Right lobe of liver (tissue), 6 donors: ENCODE results near the gene ACTL7B. TPM values are rescaled to one million over a fixed set of nuclear protein-coding genes. Genes with fewer than 3 reads are reported as not detected.
"Not testable (repeated sequence)": the region's sequence is repeated elsewhere in the genome, so short reads cannot be mapped to it uniquely, and the experiment has no call there.

Experiments
- ATAC-seq, 4 donors: fragments of 200-7000 bp; cut with Tn5 transposase; one replicate each; pipeline ENCODE4 v1.9.1; 2020; ENCODE audit warnings: mild to moderate bottlenecking in 4 of 4, moderate library complexity in 4 of 4
- DNase-seq, 3 donors: peaks; one replicate each; pipeline ENCODE4 v3.0.0-alpha.2; 2020
- H3K27ac ChIP-seq, 3 donors: fragments of 200-600 bp; one replicate each; pipeline ENCODE4 v1.8.0; 2022
- H3K27me3 ChIP-seq, 2 donors: fragments of 200-600 bp; one replicate each; pipeline ENCODE4 v1.8.0; 2022
- H3K36me3 ChIP-seq, 4 donors: fragments of 200-600 bp; sonication (generic) in 1 of 4; one replicate each; pipeline versions ENCODE4 v1.5.1 to v1.8.0; 2017 to 2022; ENCODE audit warnings: control low read depth in 1 of 4
- H3K4me1 ChIP-seq, 4 donors: fragments of 200-600 bp; sonication (generic) in 1 of 4; one replicate each; pipeline versions ENCODE4 v1.5.1 to v1.8.0; 2017 to 2022; ENCODE audit warnings: control low read depth in 1 of 4
- H3K4me3 ChIP-seq, 3 donors: fragments of 200-600 bp; one replicate each; pipeline ENCODE4 v1.8.0; 2022
- H3K9me3 ChIP-seq, 4 donors: fragments of 200-600 bp; sonication (generic) in 1 of 4; one replicate each; pipeline versions ENCODE4 v1.5.1 to v1.8.0; 2017 to 2022; ENCODE audit warnings: control low read depth in 1 of 4
- POLR2A ChIP-seq: fragments of 450-650 bp; IDR thresholded peaks from one replicate; pipeline ENCODE4 v1.6.1; 2017; ENCODE audit warnings: antibody characterized with exemption, mild to moderate bottlenecking
- WGBS: methylation state at CpG from one replicate; pipeline ENCODE4 v1.1.6; 2018; ENCODE audit warnings: low coverage, low lambda C conversion rate; ENCODE audit not compliant: insufficient coverage; ENCODE audit errors: missing lambda C conversion rate; 5-methylcytosine and 5-hydroxymethylcytosine counted together
- intact Hi-C, 2 donors: fragments of 100-400 bp; cut with DNase I; formaldehyde crosslinking; loops; one replicate each; pipeline versions ENCODE4 v1.11.2 to v1.14.1; 2022
- total RNA-seq, 6 experiments: library from RNA; depleted of rRNA in 2 of 6; stranded (reverse); fragments of >200 nt in 2 of 6; fragmentation: NEBNext Ultra II Directional in 3 of 6; extraction: Animal tissue kit (Norgen Biotek cat#: 25700) in 3 of 6; gene quantifications; one replicate each; pipeline versions ENCODE4 v1.1.0 to v1.2.4, GENCODE V29; 2016 to 2023
- TF ChIP-seq, protein P1 (sequence below), 4 donors: fragments of 200-600 bp in 3 of 4; fragments of 450-650 bp in 1 of 4; IDR thresholded peaks; one replicate each; pipeline versions ENCODE4 v1.5.1 to v1.8.0; 2016 to 2022; ENCODE audit warnings: antibody characterized with exemption in 4 of 4, mild to moderate bottlenecking in 2 of 4
- donor health status: DM: no; HTN: yes; CAD: no.
- donor health status: DM: no; HTN: no; CAD: no.
- donor health status: DM: no; HTN: no; CAD: no.
- donor health status: DM: no; HTN: yes; CAD: no.
- donor health status: DM: no; HTN: yes; CAD: no.

The ACTL7B gene
- total RNA-seq, 6 experiments from 2014 or later = not detected

DNA sequence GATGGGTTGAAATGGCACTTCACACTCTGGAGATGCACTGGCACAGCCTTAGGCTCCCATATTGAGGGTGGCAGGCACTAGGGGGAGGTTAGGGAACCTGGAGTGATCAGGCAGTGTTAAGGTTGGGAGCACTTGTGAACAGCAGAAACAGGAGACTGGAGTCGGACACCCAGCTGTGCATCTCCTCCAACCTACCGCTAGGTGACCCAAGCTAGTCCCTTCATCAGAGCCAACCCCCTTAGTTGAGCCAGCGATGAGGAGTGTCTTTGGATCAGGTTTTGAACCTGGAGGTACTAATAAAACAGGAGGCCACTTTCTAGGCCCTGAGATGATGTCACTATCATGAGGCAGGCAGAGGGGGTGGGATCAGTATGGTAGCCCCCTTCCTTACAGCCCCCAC, 1.7 kb downstream of the ACTL7B start:
- peaks cover 0 to 7% (median 0%) of the 10 kb centered on the region in 4 donors for H3K4me1 ChIP-seq
- no peaks in the 10 kb centered on the region for H3K36me3 ChIP-seq
- DNase-seq = no peak
- TF ChIP-seq, protein P1, sequence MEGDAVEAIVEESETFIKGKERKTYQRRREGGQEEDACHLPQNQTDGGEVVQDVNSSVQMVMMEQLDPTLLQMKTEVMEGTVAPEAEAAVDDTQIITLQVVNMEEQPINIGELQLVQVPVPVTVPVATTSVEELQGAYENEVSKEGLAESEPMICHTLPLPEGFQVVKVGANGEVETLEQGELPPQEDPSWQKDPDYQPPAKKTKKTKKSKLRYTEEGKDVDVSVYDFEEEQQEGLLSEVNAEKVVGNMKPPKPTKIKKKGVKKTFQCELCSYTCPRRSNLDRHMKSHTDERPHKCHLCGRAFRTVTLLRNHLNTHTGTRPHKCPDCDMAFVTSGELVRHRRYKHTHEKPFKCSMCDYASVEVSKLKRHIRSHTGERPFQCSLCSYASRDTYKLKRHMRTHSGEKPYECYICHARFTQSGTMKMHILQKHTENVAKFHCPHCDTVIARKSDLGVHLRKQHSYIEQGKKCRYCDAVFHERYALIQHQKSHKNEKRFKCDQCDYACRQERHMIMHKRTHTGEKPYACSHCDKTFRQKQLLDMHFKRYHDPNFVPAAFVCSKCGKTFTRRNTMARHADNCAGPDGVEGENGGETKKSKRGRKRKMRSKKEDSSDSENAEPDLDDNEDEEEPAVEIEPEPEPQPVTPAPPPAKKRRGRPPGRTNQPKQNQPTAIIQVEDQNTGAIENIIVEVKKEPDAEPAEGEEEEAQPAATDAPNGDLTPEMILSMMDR (IDR thresholded peaks at IDR 0.05) = no peak
- no peak for TF ChIP-seq POLR2A
- no peaks in the 10 kb centered on the region for H3K9me3 ChIP-seq
- H3K4me3 ChIP-seq = no peak overlapping the region
- intact Hi-C loops = no loop called here
- H3K27ac ChIP-seq = no peak overlapping the region
- no peaks in the 10 kb centered on the region for H3K27me3 ChIP-seq
- WGBS = no CpG with 5 or more reads among the region's 3 CpGs
- no peak for ATAC-seq

DNA sequence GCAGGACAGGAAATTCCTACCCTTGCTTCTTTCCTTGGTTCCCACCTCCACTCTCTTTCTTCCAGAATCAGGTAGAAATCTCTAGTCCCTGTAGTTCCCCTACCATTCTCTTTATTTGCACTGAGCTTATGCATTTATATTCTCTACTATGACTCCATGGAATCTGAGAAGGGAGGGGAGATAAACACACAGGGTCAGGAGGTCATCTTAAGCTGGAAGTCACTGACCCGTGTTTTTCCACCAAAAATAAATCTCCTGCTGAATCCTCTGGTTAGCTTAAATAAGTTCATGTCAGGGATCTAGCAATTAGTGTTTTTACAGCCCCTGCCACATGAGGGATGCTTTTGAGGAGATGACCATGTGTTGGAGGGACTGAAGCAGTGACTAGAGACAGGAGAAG, 3.7 kb downstream of the ACTL7B start:
- Histone ChIP-seq H3K36me3 (no peaks in the 10 kb centered on the region), H3K4me1 (peaks cover 0 to 7% (median 0%) of the 10 kb centered on the region in 4 donors), H3K27ac (peak overlapping the region in 1 of 3 donors; percentile 24), H3K9me3 (no peaks in the 10 kb centered on the region), H3K27me3 (no peaks in the 10 kb centered on the region), H3K4me3 (no peak overlapping the region)
- intact Hi-C loops = no loop called here
- TF ChIP-seq POLR2A = no peak
- TF ChIP-seq, protein P1 (IDR thresholded peaks at IDR 0.05) = no peak
- ATAC-seq (peak; percentile 27 to 78 (median 56)), DNase-seq (no peak)
- 6% methylated on average over 1 of the region's 1 CpG for WGBS

GRCh38 chr9:108851138-108851537, 4.6 kb downstream of the ACTL7B start:
- Histone ChIP-seq H3K4me3 (no peak overlapping the region), H3K27ac (peak overlapping the region in 1 of 3 donors; percentile 24), H3K27me3 (no peaks in the 10 kb centered on the region), H3K9me3 (no peaks in the 10 kb centered on the region), H3K36me3 (no peaks in the 10 kb centered on the region), H3K4me1 (peaks cover 0 to 7% (median 0%) of the 10 kb centered on the region in 4 donors)
- no peak for DNase-seq
- intact Hi-C loops = no loop called here
- WGBS = 75% methylated on average over 3 of the region's 3 CpGs
- TF ChIP-seq, protein P1 (IDR thresholded peaks at IDR 0.05) = no peak
- no peak for TF ChIP-seq POLR2A
- ATAC-seq = no peak

- Histone ChIP-seq H3K36me3 (no peaks in the 10 kb centered on the region), H3K9me3 (no peaks in the 10 kb centered on the region), H3K4me3 (no peak overlapping the region), H3K27ac (no peak overlapping the region), H3K27me3 (no peaks in the 10 kb centered on the region), H3K4me1 (peaks cover 0 to 7% (median 0%) of the 10 kb centered on the region in 4 donors)
- ATAC-seq (peak; percentile 82 to 91 (median 88)), DNase-seq (no peak)
- WGBS = 74% methylated on average over 3 of the region's 3 CpGs
- intact Hi-C loops = no loop called here
- TF ChIP-seq, protein P1 (IDR thresholded peaks at IDR 0.05) = peak; percentile 45 to 61 (median 53)
- TF ChIP-seq POLR2A = no peak
Observed at GRCh38 chr9:108850293-108850897, 5.4 kb downstream of the ACTL7B start.

DNA sequence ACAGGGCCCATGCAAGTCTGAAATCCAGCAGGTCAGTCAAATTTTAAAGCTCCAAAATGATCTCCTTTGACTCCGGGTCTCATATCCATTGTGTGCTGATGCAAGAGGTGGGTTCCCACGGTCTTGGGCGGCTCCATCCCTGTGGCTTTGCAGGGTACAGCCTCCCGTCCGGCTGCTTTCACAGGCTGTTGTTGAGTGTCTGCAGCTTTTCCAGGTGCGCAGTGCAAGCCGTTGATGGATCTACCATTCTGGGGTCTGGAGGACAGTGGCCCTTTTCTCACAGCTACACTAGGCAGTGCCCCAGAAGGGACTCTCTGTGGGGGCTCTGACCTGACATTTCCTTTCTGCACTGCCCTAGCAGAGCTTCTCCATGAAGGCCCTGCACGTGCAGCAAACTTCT, 7.5 kb downstream of the ACTL7B start:
- H3K9me3 ChIP-seq, ATAC-seq, DNase-seq, H3K27ac ChIP-seq, H3K4me1 ChIP-seq, H3K4me3 ChIP-seq, H3K36me3 ChIP-seq, H3K27me3 ChIP-seq, intact Hi-C loops: not testable (repeated sequence)
- 72% methylated on average over 2 of the region's 8 CpGs for WGBS
